ENCODE measurements around the gene KDM4D. TPM values are rescaled to one million over a fixed set of nuclear protein-coding genes. Genes with fewer than 3 reads are reported as not detected.

KDM4D gene
- total RNA-seq, 1 experiment from 2014 or later: 1.1 TPM

DNA sequence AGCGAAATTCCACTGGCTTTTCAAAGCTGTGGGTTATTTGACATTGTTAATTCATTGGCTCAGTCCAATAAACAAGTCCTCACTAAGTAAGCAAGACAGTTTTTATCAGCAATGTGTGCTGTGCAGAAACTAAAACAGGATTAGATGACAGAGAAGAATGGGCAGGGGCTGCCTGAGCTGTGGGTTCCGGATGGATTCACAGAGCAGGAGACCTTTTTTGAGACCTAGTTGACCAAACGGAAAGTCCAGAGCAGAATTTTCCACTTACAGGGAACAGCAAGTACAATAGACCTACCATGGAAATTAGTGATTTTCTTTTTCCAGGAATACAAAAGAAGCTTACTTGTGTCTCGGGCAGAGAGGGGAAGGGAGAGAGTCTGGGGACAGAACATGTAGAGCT, 70.5 kb downstream of the KDM4D start:
- no TSS peak for BruUV-seq (replicated peaks)
- intact Hi-C loops (cut with micrococcal nuclease): no loop called here
- H3K36me3 Mint-ChIP-seq (ENCODE audit: insufficient read depth, unreplicated experiment): no peaks in the 10 kb centered on the region
- TF ChIP-seq, protein P1, sequence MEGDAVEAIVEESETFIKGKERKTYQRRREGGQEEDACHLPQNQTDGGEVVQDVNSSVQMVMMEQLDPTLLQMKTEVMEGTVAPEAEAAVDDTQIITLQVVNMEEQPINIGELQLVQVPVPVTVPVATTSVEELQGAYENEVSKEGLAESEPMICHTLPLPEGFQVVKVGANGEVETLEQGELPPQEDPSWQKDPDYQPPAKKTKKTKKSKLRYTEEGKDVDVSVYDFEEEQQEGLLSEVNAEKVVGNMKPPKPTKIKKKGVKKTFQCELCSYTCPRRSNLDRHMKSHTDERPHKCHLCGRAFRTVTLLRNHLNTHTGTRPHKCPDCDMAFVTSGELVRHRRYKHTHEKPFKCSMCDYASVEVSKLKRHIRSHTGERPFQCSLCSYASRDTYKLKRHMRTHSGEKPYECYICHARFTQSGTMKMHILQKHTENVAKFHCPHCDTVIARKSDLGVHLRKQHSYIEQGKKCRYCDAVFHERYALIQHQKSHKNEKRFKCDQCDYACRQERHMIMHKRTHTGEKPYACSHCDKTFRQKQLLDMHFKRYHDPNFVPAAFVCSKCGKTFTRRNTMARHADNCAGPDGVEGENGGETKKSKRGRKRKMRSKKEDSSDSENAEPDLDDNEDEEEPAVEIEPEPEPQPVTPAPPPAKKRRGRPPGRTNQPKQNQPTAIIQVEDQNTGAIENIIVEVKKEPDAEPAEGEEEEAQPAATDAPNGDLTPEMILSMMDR (IDR thresholded peaks at IDR 0.05; ENCODE audit: unreplicated experiment): no peak
- no peaks in the 10 kb centered on the region for H3K9me3 Mint-ChIP-seq (ENCODE audit: unreplicated experiment)
- no peak overlapping the region for H3K27ac Mint-ChIP-seq (ENCODE audit: low read depth, unreplicated experiment)
- DNase-seq (ENCODE audit: unreplicated experiment): no peak
- no peaks in the 10 kb centered on the region for H3K4me1 Mint-ChIP-seq (ENCODE audit: insufficient read depth, unreplicated experiment)
- ChIA-PET POLR2A (interaction anchor here (0.7 to 1.2 kb wide), 2 partner anchors 23 to 747 kb away, joined by 3 to 9 read pairs; partner anchors contain the start of gene SRSF8), CTCF (no interaction called here)
- peaks cover 47% of the 10 kb centered on the region for H3K27me3 Mint-ChIP-seq (ENCODE audit: insufficient read depth, unreplicated experiment)
- no peak overlapping the region for H3K4me3 Mint-ChIP-seq (ENCODE audit: unreplicated experiment)

DNA sequence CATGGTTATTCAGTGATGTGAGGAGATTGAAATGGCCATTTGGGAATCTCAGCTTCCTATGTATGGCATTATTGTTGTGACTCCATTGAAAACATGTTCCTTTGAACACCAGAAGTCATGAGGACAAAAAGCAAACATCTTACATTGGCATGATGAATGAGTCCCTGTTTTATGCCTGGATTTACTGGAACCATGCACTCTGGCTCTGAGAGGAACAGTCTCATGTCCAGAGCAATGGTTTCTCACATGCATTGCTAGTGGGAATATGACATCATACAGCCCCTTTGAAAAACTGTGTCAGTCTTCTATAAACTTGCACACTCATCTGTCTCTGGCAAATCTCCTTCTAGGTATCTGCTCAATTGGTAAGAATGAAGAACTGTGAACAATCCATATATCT, 72.3 kb downstream of the KDM4D start:
- CTCF ChIA-PET: no interaction called here
- intact Hi-C loops (cut with micrococcal nuclease): no loop called here

More for the DNA sequence above, 72.3 kb downstream of the KDM4D start:
- H3K27me3 Mint-ChIP-seq (ENCODE audit: insufficient read depth, unreplicated experiment): peaks cover 48% of the 10 kb centered on the region
- TF ChIP-seq, protein P1 (IDR thresholded peaks at IDR 0.05; ENCODE audit: unreplicated experiment): no peak
- H3K36me3 Mint-ChIP-seq (ENCODE audit: insufficient read depth, unreplicated experiment): no peaks in the 10 kb centered on the region
- no peaks in the 10 kb centered on the region for H3K9me3 Mint-ChIP-seq (ENCODE audit: unreplicated experiment)
- no peaks in the 10 kb centered on the region for H3K4me1 Mint-ChIP-seq (ENCODE audit: insufficient read depth, unreplicated experiment)
- no peak for DNase-seq (ENCODE audit: unreplicated experiment)
- H3K4me3 Mint-ChIP-seq (ENCODE audit: unreplicated experiment): no peak overlapping the region
- no TSS peak for BruUV-seq (replicated peaks)
- H3K27ac Mint-ChIP-seq (ENCODE audit: low read depth, unreplicated experiment): no peak overlapping the region
- POLR2A ChIA-PET: interaction anchor here (0.6 to 0.7 kb wide), 3 partner anchors 10 to 76 kb away, joined by 3 to 4 read pairs (median 3); no protein-coding TSS in a partner anchor

Other genes starting within 250 kb of the KDM4D start
- 76.6 and 77.0 TPM in 2 replicates for gene AMOTL1, start 205.4 kb upstream of the KDM4D start, total RNA-seq (2022)
- 59.6 and 61.9 TPM in 2 replicates for gene CWC15, start 153 bp upstream of the KDM4D start, total RNA-seq (2022)
- gene KDM4E, start 51.5 kb downstream of the KDM4D start, total RNA-seq (2022): not detected in 2 replicates
- gene KDM4F, start 75.7 kb downstream of the KDM4D start, total RNA-seq (2022): not detected in 2 replicates
- 48.5 and 55.6 TPM in 2 replicates for gene SRSF8, start 93.2 kb downstream of the KDM4D start, total RNA-seq (2022)
- 10.8 and 11.4 TPM in 2 replicates for gene ENDOD1, start 116.1 kb downstream of the KDM4D start, total RNA-seq (2022)